ENCODE measurements around the gene MARCKSL1.

The MARCKSL1 gene

GRCh38 chr1:32335790-32336590 lies at the start of gene MARCKSL1:
Gene MARCKSL1, minus strand, starts transcription at chr1:32336233. Its CDS starts 200 bp downstream, at chr1:32336033.
- no peak for TF ChIP-seq CTCF (IDR thresholded peaks at IDR 0.05; ENCODE audit: low read depth, low read length, missing control alignments)
- DNase-seq (ENCODE audit: low read depth): no peak
- H3K4me3 ChIP-seq (ENCODE audit: low read depth, low read length): peak within 1 kb of the TSS; percentile 74
- in situ Hi-C loops (cut with HindIII; ENCODE audit: low sequenced_read_pairs): no loop called here

GRCh38 chr1:32380057-32380456 lies 44.0 kb upstream of the MARCKSL1 start:
- TF ChIP-seq CTCF (IDR thresholded peaks at IDR 0.05; ENCODE audit: low read depth, low read length, missing control alignments): no peak
- no peak for DNase-seq (ENCODE audit: low read depth)
- no peak overlapping the region for H3K4me3 ChIP-seq (ENCODE audit: low read depth, low read length)
- in situ Hi-C loops (cut with HindIII; ENCODE audit: low sequenced_read_pairs): no loop called here

GRCh38 chr1:32377541-32378220 lies 41.6 kb upstream of the MARCKSL1 start:
- no peak for DNase-seq (ENCODE audit: low read depth)
- H3K4me3 ChIP-seq (ENCODE audit: low read depth, low read length): no peak overlapping the region
- in situ Hi-C loops (cut with HindIII; ENCODE audit: low sequenced_read_pairs): loop anchor here (10.0 kb wide), 1 partner anchor 173 kb away; the partner anchor contains the start of genes CCDC28B, DCDC2B and IQCC
- no peak for TF ChIP-seq CTCF (IDR thresholded peaks at IDR 0.05; ENCODE audit: low read depth, low read length, missing control alignments)

GRCh38 chr1:32376199-32376598 lies 40.2 kb upstream of the MARCKSL1 start:
- H3K4me3 ChIP-seq (ENCODE audit: low read depth, low read length): no peak overlapping the region
- no peak for DNase-seq (ENCODE audit: low read depth)
- no peak for TF ChIP-seq CTCF (IDR thresholded peaks at IDR 0.05; ENCODE audit: low read depth, low read length, missing control alignments)
- in situ Hi-C loops (cut with HindIII; ENCODE audit: low sequenced_read_pairs): loop anchor here (10.0 kb wide), 1 partner anchor 171 kb away; the partner anchor contains the start of genes CCDC28B, DCDC2B and IQCC

GRCh38 chr1:32373996-32374592 lies 38.1 kb upstream of the MARCKSL1 start:
- DNase-seq (ENCODE audit: low read depth): no peak
- H3K4me3 ChIP-seq (ENCODE audit: low read depth, low read length): no peak overlapping the region
- in situ Hi-C loops (cut with HindIII; ENCODE audit: low sequenced_read_pairs): loop anchor here (10.0 kb wide), 1 partner anchor 169 kb away; the partner anchor contains the start of genes CCDC28B, DCDC2B and IQCC
- TF ChIP-seq CTCF (IDR thresholded peaks at IDR 0.05; ENCODE audit: low read depth, low read length, missing control alignments): no peak

GRCh38 chr1:32372149-32372756 lies 36.2 kb upstream of the MARCKSL1 start:
- TF ChIP-seq CTCF (IDR thresholded peaks at IDR 0.05; ENCODE audit: low read depth, low read length, missing control alignments): no peak
- no peak for DNase-seq (ENCODE audit: low read depth)
- in situ Hi-C loops (cut with HindIII; ENCODE audit: low sequenced_read_pairs): loop anchor here (10.0 kb wide), 1 partner anchor 167 kb away; the partner anchor contains the start of genes CCDC28B, DCDC2B and IQCC
- H3K4me3 ChIP-seq (ENCODE audit: low read depth, low read length): no peak overlapping the region
